ENCODE data around the gene PPP2R2C.

DNA sequence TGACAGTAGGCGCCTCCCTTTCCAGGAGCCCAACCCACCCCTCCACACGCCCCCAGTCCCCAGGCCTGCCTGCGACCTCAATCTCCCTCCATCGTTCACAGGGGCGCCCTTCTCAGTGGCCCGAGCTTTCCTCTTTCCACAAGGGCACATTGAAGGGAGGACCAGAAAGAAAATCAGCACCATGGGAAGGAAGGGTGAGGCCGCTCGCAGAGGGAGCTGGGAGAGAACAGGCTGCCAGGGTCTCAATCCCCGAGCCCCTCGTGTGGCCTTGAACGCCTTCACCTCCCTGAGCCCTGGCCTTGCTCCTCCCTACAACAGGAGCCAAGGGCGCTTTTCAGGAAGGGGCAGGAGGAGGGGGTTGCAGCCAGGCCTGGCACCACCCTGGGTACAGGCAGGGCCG lies 136.2 kb downstream of the PPP2R2C start:
- TF ChIP-seq, protein P1, sequence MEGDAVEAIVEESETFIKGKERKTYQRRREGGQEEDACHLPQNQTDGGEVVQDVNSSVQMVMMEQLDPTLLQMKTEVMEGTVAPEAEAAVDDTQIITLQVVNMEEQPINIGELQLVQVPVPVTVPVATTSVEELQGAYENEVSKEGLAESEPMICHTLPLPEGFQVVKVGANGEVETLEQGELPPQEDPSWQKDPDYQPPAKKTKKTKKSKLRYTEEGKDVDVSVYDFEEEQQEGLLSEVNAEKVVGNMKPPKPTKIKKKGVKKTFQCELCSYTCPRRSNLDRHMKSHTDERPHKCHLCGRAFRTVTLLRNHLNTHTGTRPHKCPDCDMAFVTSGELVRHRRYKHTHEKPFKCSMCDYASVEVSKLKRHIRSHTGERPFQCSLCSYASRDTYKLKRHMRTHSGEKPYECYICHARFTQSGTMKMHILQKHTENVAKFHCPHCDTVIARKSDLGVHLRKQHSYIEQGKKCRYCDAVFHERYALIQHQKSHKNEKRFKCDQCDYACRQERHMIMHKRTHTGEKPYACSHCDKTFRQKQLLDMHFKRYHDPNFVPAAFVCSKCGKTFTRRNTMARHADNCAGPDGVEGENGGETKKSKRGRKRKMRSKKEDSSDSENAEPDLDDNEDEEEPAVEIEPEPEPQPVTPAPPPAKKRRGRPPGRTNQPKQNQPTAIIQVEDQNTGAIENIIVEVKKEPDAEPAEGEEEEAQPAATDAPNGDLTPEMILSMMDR (IDR thresholded peaks at IDR 0.05): no peak
- TF ChIP-seq POLR2A (IDR thresholded peaks at IDR 0.05): no peak

Data from body of pancreas (tissue), 4 donors.